Testis (tissue), 3 donors: ENCODE data around the gene NKAIN2. TPM values are rescaled to one million over a fixed set of nuclear protein-coding genes. Genes with fewer than 3 reads are reported as not detected.
"Not testable (repeated sequence)": the region's sequence is repeated elsewhere in the genome, so short reads cannot be mapped to it uniquely, and the experiment has no call there.

ENCODE experiments used
- DNase-seq: peaks from one replicate; pipeline ENCODE4 v3.0.0-alpha.2; 2019
- H3K27ac ChIP-seq, 2 donors: fragments of 200-600 bp; sonication (generic); one replicate each; pipeline ENCODE4 v1.5.1; 2019
- H3K27me3 ChIP-seq: fragments of 200-600 bp; sonication (generic); one replicate; pipeline ENCODE4 v1.5.1; 2019
- H3K36me3 ChIP-seq: fragments of 200-600 bp; sonication (generic); one replicate; pipeline ENCODE4 v1.5.1; 2017; ENCODE audit warnings: low read depth; ENCODE audit errors: missing control alignments
- H3K4me1 ChIP-seq: fragments of 200-600 bp; sonication (generic); one replicate; pipeline ENCODE4 v1.5.1; 2019
- H3K4me3 ChIP-seq, 2 donors: fragments of 200-600 bp; sonication (generic); one replicate each; pipeline ENCODE4 v1.5.1; 2017 to 2019
- H3K9me3 ChIP-seq: fragments of 200-600 bp; sonication (generic); one replicate; pipeline ENCODE4 v1.5.1; 2017
- CTCF ChIP-seq, 3 experiments: fragments of 450-650 bp in 2 of 3; fragments of 200-600 bp in 1 of 3; sonication (generic) in 1 of 3; IDR thresholded peaks; one replicate each; pipeline ENCODE4 v1.5.1; 2016 to 2019; ENCODE audit warnings: antibody characterized with exemption in 3 of 3, mild to moderate bottlenecking in 2 of 3, moderate library complexity in 1 of 3
- POLR2A ChIP-seq: fragments of 450-650 bp; IDR thresholded peaks from one replicate; pipeline ENCODE4 v1.6.1; 2017; ENCODE audit warnings: antibody characterized with exemption, mild to moderate bottlenecking, moderate library complexity
- WGBS, 2 donors: methylation state at CpG; one replicate each; pipeline ENCODE4 v1.1.5; 2018; 5-methylcytosine and 5-hydroxymethylcytosine counted together
- intact Hi-C: fragments of 100-400 bp; cut with DNase I; formaldehyde crosslinking; loops from one replicate; pipeline ENCODE4 v1.15.1; 2023; ENCODE audit warnings: low total_unique reads
- polyA plus RNA-seq: library from polyadenylated mRNA; stranded (reverse); fragments of 350-450 nt; fragmentation: Illumina TruSeq; extraction: RNeasy Lipid Tissue Mini Kit (QIAGEN cat#74804); gene quantifications from one replicate; pipeline ENCODE4 v1.2.3, GENCODE V29; 2014; ENCODE audit warnings: low read depth, low replicate concordance; ENCODE audit not compliant: insufficient read depth
- total RNA-seq, 2 donors: library from RNA; depleted of rRNA; stranded (reverse); fragments of >200 nt; gene quantifications; one replicate each; pipeline ENCODE4 v1.2.3, GENCODE V29; 2016

NKAIN2 gene
- total and polyA plus RNA-seq, 3 donors from 2014 or later, result 0.56 to 1.1 (median 0.71) TPM

GRCh38 chr6:124699038-124699437, 895.4 kb downstream of the NKAIN2 start:
- DNase-seq, result no peak
- no peaks in the 10 kb centered on the region for H3K4me1 ChIP-seq
- 98 to 100% methylated on average over 2 of the region's 2 CpGs for WGBS, 2 donors
- intact Hi-C loops, result no loop called here
- TF ChIP-seq POLR2A (no peak), CTCF (IDR thresholded peaks at IDR 0.05) (no peak)
- no peaks in the 10 kb centered on the region for H3K27me3 ChIP-seq
- H3K36me3 ChIP-seq, result no peaks in the 10 kb centered on the region
- no peak overlapping the region for H3K27ac ChIP-seq
- no peak overlapping the region for H3K4me3 ChIP-seq
- no peaks in the 10 kb centered on the region for H3K9me3 ChIP-seq

- TF ChIP-seq POLR2A (no peak), CTCF (IDR thresholded peaks at IDR 0.05) (no peak)
- no peaks in the 10 kb centered on the region for H3K4me1 ChIP-seq
- no peak overlapping the region for H3K4me3 ChIP-seq
- no peak for DNase-seq
- H3K27me3 ChIP-seq, result no peaks in the 10 kb centered on the region
- no peak overlapping the region for H3K27ac ChIP-seq
- no peaks in the 10 kb centered on the region for H3K9me3 ChIP-seq
- intact Hi-C loops, result no loop called here
- no peaks in the 10 kb centered on the region for H3K36me3 ChIP-seq
- 74 to 84% methylated on average over 2 of the region's 2 CpGs for WGBS, 2 donors
Measured at GRCh38 chr6:124703541-124703940, 899.9 kb downstream of the NKAIN2 start.

GRCh38 chr6:124712532-124712931, 908.9 kb downstream of the NKAIN2 start:
- H3K27ac ChIP-seq, H3K4me3 ChIP-seq, H3K36me3 ChIP-seq, H3K9me3 ChIP-seq, DNase-seq, H3K4me1 ChIP-seq, H3K27me3 ChIP-seq, intact Hi-C loops: not testable (repeated sequence)
- 81 to 88% methylated on average over 15 to 17 of the region's 17 CpGs for WGBS, 2 donors

GRCh38 chr6:124714728-124715127, 911.1 kb downstream of the NKAIN2 start:
- no peak for TF ChIP-seq POLR2A
- no peak for TF ChIP-seq CTCF (IDR thresholded peaks at IDR 0.05)
- no peak overlapping the region for H3K27ac ChIP-seq
- H3K36me3 ChIP-seq, result no peaks in the 10 kb centered on the region
- WGBS, 2 donors, result 37 to 61% methylated on average over 2 of the region's 2 CpGs
- DNase-seq, result no peak
- intact Hi-C loops, result no loop called here
- no peak overlapping the region for H3K4me3 ChIP-seq
- H3K9me3 ChIP-seq, result no peaks in the 10 kb centered on the region
- H3K27me3 ChIP-seq, result no peaks in the 10 kb centered on the region
- H3K4me1 ChIP-seq, result no peaks in the 10 kb centered on the region

GRCh38 chr6:124719913-124720312, 916.2 kb downstream of the NKAIN2 start:
- intact Hi-C loops, result no loop called here
- H3K27ac ChIP-seq, result no peak overlapping the region
- no peak overlapping the region for H3K4me3 ChIP-seq
- no peak for DNase-seq
- H3K9me3 ChIP-seq, result no peaks in the 10 kb centered on the region
- no peaks in the 10 kb centered on the region for H3K4me1 ChIP-seq
- no peaks in the 10 kb centered on the region for H3K27me3 ChIP-seq
- TF ChIP-seq CTCF (IDR thresholded peaks at IDR 0.05) (no peak), POLR2A (no peak)
- H3K36me3 ChIP-seq, result no peaks in the 10 kb centered on the region
